ENCODE data around the gene CXCR6. TPM values are rescaled to one million over a fixed set of nuclear protein-coding genes. Genes with fewer than 3 reads are reported as not detected.
A peak's percentile ranks its signal among the peaks of the same experiment; 100 is the strongest.
"Not testable (repeated sequence)": the region's sequence is repeated elsewhere in the genome, so short reads cannot be mapped to it uniquely, and the experiment has no call there.

The CXCR6 gene
- total RNA-seq, 1 donor from 2014 or later, result 2.1 TPM

DNA sequence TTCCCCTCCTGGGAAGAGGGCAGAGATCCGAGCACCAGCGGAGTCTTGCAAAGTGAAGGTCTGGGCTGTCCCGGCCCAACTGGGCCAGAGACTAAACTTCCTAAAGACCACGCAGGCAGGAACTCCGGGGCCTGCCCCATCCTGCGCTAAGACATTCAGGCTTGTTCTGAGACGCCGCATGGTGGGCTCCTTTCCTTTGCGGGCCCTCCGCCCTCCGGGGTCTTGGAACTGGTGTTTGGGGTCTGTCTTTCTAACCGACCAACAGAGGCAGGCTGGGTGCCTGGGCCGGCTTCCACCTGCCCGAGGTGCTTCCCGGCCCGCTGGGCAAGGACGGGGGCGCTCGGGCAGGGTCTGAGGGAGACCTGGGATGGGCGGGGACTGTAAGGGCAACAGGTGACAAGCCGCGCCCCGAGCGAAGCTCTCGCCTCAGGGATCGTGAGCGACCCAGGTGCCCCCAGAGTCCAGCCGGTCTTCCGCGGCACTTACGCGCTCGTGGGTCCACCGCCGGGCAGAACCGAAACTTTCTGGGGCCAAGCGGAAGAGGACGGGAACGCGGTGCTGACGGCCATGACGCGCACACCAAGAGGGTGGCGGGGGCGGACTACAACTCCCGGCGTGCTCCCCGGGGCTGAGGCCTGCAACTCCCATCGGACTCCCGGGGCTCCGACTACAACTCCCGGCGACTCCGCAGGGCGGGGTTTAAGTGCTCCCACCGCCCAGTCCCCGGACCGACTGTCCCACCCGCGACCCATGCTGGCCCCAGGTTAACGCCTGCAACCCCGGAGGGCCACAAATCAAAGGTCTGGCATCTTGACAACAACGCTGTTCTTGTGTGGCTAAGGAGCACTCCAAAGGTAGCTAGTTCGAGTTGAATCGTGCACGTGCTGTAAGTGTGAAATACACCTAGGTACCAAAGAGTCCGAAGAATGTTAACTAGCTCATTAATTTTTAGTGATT, 52.2 kb downstream of the CXCR6 start, which contains the start of gene FYCO1:
TSS of gene FYCO1 (minus strand) at position 589 of the 957 bp plus-strand sequence. CDS start 10,914 bp downstream, outside the sequence.
- Histone ChIP-seq H3K27me3 (no peaks in the 10 kb centered on the region), H3K4me1 (peaks cover 15 to 45% of the 10 kb centered on the region in 2 donors), H3K4me3 (peak within 1 kb of the TSS; percentile 71 to 90), H3K27ac (peak within 1 kb of the TSS; percentile 94 to 99), H3K36me3 (no peaks in the 10 kb centered on the region), H3K9me3 (no peaks in the 10 kb centered on the region)
- DNase-seq (ENCODE audit: low spot score in 2 of 2), result peak; percentile 83 to 97
- TF ChIP-seq, protein P1, sequence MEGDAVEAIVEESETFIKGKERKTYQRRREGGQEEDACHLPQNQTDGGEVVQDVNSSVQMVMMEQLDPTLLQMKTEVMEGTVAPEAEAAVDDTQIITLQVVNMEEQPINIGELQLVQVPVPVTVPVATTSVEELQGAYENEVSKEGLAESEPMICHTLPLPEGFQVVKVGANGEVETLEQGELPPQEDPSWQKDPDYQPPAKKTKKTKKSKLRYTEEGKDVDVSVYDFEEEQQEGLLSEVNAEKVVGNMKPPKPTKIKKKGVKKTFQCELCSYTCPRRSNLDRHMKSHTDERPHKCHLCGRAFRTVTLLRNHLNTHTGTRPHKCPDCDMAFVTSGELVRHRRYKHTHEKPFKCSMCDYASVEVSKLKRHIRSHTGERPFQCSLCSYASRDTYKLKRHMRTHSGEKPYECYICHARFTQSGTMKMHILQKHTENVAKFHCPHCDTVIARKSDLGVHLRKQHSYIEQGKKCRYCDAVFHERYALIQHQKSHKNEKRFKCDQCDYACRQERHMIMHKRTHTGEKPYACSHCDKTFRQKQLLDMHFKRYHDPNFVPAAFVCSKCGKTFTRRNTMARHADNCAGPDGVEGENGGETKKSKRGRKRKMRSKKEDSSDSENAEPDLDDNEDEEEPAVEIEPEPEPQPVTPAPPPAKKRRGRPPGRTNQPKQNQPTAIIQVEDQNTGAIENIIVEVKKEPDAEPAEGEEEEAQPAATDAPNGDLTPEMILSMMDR (IDR thresholded peaks at IDR 0.05), result no peak
- intact Hi-C loops (cut with DNase I), result loop anchor here (10.0 kb wide), 2 partner anchors 311 to 401 kb away; partner anchors contain the start of genes LIMD1 and SACM1L

DNA sequence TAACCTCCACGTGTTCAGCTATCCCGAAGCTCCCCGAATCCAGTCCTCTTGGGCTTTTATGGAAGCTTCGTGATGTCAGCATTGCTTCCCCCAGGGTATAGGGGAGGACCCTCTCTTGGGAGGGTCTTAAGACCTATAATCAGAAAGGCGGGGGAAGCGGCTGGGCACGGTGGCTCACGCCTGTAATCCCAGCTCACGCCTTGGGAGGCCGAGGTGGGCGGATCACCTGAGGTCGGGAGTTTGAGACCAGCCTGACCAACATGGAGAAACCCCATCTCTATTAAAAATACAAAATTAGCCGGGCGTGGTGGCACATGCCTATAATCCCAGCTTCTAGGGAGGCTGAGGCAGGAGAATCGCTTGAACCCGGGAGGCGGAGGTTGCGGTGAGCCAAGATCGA, 54.2 kb downstream of the CXCR6 start:
- intact Hi-C loops (cut with DNase I), result loop anchor here (10.0 kb wide), 2 partner anchors 313 to 403 kb away; partner anchors contain the start of genes LIMD1 and SACM1L
- not testable (repeated sequence) for H3K4me3 ChIP-seq; H3K9me3 ChIP-seq; DNase-seq (ENCODE audit: low spot score in 2 of 2); H3K27ac ChIP-seq; H3K27me3 ChIP-seq; H3K36me3 ChIP-seq
- peaks cover 6 to 30% of the 10 kb centered on the region in 2 donors for H3K4me1 ChIP-seq

DNA sequence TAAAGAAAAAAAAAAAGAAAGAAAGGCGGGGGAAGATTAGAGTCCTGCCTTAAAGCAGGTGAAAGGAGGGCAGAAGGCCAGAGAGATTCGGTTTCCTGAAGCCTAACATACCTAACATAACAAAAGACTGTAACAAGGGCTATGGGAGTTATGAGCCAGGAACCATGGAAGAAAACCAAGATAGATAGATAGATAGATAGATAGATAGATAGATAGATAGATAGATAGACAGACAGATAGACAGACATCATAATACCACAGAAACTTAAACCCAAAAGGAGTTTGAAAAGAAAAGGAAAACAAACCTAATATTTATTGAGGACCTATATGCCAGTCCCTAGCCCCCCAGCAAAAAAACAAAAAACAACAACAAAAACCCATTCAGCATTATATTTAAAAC, 54.7 kb downstream of the CXCR6 start:
- intact Hi-C loops (cut with DNase I), result loop anchor here (10.0 kb wide), 2 partner anchors 313 to 403 kb away; partner anchors contain the start of genes LIMD1 and SACM1L
- H3K9me3 ChIP-seq, result no peaks in the 10 kb centered on the region
- DNase-seq (ENCODE audit: low spot score in 2 of 2), result no peak
- H3K27me3 ChIP-seq, result no peaks in the 10 kb centered on the region
- no peak overlapping the region for H3K27ac ChIP-seq
- peaks cover 3 to 25% of the 10 kb centered on the region in 2 donors for H3K4me1 ChIP-seq
- H3K4me3 ChIP-seq, result no peak overlapping the region
- TF ChIP-seq, protein P1 (IDR thresholded peaks at IDR 0.05), result no peak
- H3K36me3 ChIP-seq, result no peaks in the 10 kb centered on the region

Other genes starting within 250 kb of the CXCR6 start
- not detected for gene SLC6A20, start 146.9 kb upstream of the CXCR6 start, total RNA-seq
- 6.7 TPM for gene LZTFL1, start 101.3 kb upstream of the CXCR6 start, total RNA-seq
- gene CCR9, start 56.9 kb upstream of the CXCR6 start, total RNA-seq, result not detected
- gene FYCO1, start 52.4 kb downstream of the CXCR6 start, total RNA-seq, result 56.2 TPM
- gene XCR1, start 84.0 kb downstream of the CXCR6 start, total RNA-seq, result not detected

Measured in ascending aorta (tissue), 2 donors.